ENCODE data around the gene LPIN3.

- TF ChIP-seq POLR2AphosphoS5 (IDR thresholded peaks at IDR 0.05; ENCODE audit: low read depth, low read length) (no peak), REST (IDR thresholded peaks at IDR 0.05; ENCODE audit: insufficient read depth in 1 of 2, low read depth in 2 of 2, low read length in 2 of 2) (no peak), SIN3A (IDR thresholded peaks at IDR 0.05; ENCODE audit: borderline replicate concordance, insufficient read depth, low read length) (no peak)
Observed at GRCh38 chr20:41408156-41408794, 67.7 kb downstream of the LPIN3 start.

Data from PFSK-1 (cell line).